Measurements from ENCODE around the gene CHRNA1.

CHRNA1 gene
- total RNA-seq = 0.27 to 0.59 (median 0.46) reads per million in 4 donors

GRCh38 chr2:174764280-174765255, at the start of gene CHRNA1:
Gene CHRNA1, minus strand, starts transcription at chr2:174764472. Its CDS starts 78 bp downstream, at chr2:174764394.
- no peak for DNase-seq

DNA sequence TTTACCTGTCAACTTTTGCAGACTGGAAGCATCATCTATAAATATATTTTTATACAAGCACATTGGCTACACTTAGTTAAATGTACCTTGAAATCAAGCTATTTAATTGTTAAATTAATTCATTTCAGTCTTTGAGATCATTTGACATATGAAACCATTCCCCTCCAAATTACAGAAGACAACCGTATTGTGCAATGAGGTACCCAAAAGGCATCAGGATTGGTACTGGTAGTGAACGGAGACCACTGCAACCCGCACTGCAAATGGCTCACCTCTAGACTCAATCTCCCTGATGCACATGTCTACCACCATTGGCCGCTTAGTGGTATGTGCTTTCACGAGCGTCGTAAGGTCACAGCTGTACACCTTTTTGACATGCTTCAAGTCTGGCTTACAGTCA, 47.8 kb upstream of the CHRNA1 start:
- DNase-seq = no peak

- DNase-seq = no peak
These were observed 43.7 kb upstream of the CHRNA1 start for GRCh38 chr2:174807931-174808330.

DNA sequence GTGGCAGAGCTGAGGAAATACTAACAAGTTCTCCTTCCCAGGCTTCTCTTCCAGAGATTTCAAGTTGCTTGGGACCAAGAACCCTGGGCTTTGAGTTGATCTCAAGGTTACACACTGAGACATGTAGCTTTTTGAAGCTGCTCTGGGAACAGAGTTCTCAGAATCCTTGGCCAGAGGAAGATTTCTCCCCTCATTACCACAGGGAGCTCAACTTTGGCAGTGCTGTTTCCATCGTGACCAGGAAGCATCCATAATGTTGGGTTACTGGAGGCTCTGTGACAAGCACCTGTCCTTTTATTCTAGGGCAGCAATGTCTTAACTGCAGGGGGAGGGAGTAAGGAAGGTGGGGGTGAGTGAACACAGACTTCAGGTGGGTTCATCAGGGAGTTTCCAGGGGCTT, 41.5 kb upstream of the CHRNA1 start:
- no peak for DNase-seq

- no peak for DNase-seq
These were observed 38.2 kb upstream of the CHRNA1 start for GRCh38 chr2:174802459-174802858.

DNA sequence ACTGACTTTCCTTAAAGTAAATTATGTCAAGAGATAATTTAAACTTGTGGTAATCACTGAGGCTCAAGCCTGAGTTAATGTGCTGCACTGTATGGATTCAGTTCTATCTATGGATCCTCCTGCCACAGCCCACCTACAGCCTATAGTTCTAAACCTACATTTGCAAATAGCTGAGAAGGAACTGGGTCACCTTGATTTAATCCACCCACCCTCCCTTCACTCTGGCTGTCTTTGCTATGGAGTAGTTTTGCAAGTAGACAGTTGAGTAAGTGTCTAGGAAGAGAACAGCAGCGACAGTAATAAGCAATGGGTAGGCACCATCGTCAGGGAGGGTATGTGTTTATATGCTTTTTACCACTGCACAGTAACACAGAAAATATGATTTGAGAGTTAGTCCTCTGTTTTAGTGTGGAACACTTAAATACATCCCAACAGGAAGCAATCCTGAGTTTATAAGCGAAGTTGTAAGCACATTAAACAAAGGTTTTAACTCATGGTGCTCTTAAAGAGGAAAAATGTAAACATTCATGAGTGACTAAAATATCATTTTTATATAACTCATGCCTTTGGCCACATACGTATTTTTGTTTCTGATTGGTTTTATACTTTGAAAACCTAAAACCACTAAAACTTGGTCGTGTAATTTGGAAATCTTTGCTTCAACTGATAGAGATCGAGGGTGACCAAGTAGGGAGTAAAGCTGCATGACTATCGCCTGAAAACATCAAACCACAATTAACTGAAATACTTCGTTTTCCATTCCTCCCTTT, 36.3 kb upstream of the CHRNA1 start:
- no peak for DNase-seq

DNA sequence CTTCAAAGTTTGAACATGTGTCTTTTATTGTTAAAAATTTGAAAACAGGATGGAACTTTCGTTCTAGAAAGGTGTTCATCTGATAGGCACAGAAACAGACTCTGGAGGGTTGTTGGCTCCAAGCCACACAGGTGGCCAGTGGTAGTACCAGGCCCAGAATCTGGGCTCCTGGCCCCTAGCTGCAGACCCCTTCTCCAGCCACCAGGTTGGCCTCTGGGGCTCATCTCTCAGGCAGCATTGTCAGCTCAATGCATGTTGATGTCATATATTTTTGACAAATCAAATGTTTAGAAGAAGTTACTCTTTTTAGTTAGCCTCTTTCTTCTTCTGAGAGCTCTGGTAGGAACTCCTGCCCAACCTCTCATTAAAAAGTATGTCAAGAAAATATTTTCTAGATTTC, 34.5 kb upstream of the CHRNA1 start:
- no peak for DNase-seq

DNA sequence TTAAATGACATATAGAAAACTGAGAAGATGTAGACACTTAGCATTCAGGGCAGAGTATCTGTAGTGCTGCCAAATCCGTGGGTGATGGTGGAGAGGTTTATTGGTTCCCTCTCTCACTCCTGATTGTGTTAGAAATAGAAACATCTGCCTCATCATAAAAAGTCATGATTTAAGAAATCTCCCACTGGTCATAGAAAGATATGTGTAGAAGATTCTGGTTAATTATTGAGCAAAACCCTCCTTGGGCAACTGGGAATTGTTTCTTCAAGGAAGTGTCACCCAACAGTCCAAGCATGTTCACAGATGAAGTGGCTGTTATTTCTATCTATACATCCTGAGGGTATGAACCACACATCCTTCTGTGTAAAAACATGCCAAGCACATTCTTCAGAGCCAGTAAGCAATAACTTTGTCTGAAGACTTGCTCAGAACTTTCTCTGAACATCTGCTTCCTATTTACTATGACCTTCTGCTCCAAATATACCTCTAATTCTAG, 33.6 kb upstream of the CHRNA1 start:
- no peak for DNase-seq

- DNase-seq = no peak
These were observed 32.1 kb upstream of the CHRNA1 start for GRCh38 chr2:174796319-174796771.

GRCh38 chr2:174794851-174795374, 30.6 kb upstream of the CHRNA1 start:
- DNase-seq = peak in 1 of 5 donors; percentile 13

DNA sequence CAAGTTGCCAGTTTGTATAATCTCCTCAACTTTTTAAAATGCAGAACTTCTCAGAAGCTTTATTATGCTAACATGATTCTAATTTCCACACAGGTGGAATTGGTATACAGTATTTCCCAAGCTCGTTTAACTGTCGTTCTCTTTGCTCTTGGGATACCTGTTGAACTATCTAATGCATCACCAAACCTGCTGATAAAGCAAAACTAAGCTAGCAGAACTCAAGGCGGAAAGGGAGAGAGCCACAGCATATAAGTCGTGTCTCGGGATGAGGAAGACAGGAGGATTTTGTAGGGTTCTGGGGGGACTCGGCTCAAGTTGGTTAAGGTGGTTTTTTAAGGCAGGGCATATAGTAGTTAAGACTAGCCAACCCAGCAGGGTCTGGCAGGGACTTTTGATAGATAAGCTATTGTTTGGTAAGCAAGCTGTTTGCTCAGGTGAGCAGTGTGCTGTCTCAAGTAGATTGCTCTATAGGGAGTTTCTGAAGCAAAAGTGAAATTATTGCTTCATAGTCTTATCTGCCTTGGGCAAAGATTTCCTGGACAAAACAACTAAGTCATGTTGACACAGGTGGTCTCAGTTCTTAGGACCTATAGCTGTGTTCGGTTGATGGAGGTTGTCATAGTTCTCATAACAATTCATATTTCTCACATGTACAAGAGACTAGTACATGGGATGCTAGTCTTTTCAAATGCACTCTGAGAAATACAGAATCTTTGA, 28.2 kb upstream of the CHRNA1 start:
- DNase-seq = no peak

DNA sequence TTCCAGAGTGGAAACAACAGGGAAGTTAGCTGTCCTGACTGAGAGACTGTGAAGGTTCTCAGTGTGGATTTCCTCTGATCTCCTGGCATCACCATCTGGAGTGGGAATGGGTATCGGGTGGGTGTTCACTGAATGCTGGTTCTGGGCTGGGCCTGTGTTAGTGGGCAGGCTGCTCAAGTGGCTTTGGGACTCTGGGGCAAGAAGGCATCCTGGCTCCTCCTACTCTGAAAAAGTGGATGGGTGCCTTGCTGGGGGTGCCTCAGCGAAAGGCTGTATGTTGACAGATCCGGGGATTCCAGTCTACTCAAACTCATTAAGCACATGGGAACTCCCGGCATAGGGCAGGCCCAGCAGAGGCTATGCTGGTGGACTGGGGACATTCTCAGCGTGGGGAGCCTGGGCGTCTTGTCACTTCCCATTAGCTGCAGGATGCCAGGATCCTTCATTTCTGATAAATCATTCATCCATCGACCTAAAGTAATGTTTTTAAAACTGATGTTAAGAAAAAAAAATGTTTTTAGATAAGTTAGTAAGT, 27.5 kb upstream of the CHRNA1 start:
- no peak for DNase-seq

DNA sequence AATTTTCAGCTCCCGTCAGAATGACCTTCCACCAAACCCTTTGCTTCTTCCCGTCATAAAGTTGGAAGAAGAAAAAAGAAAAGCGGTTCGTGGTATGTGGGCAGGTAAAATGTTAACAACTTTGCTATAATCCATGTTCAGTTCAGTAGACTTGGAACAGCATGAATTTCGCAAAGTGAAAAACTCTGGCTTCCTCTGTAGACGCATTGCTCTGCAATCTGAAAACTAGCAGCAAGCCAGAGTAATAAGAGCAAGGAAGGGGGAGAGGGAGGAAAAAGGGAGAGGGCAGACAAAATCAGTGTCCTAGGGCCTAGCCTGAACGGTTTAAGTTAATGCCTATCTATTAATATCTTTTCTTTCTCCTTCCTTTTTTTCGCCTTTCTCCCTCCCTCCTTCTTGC, 26.7 kb upstream of the CHRNA1 start:
- no peak for DNase-seq

DNA sequence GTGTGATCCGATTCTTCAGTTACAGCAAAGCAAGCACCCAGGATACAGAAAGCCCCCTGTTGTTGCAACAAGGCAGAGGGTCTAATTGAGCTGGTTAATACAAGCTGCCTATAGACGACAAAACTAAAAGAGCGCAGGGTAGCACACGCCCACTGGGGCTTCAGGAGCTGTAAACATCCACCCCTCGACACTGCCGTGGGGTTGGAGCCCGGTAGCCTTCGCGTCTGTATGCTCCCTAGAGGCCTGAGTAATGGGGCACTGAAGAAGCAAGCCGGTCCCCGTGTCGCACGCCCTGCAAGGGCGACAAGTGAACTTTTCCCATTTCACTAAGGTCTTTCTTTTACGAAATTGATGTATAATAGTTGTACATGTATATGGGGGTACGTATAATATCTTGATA, 24.7 kb upstream of the CHRNA1 start:
- no peak for DNase-seq

DNA sequence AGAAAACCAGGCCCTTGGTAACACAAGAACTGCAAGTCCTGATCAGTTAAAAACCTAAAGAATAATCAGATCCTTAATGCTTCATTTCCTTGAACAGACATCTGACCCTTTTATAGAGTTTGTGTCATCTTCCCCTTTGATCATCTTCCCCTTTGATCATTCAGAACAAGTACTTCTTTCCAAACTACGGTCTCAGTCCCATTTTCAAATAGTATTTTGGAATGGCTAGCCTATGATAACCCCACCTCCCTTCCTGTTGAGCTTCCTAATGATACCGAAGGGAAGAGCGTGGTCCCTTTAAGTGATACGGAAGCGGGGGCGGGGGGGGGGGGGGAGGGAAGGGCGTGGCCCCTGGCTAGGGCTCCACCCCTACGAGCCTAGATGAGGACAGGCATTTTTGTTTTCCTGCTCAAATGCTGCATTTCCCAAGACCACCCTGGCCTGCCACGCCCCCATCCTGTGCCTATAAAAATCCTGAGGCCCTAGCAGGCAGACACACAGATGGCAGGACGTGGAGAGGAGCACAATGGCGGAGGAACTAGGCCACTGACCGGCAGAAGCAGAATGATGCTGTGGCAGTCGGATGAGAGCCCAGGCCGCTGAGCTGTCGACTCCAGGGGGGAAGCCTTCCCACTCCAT, 24.1 kb upstream of the CHRNA1 start:
- peak in 1 of 5 donors; percentile 32 for DNase-seq

GRCh38 chr2:174787487-174788205, 23.4 kb upstream of the CHRNA1 start:
- no peak for DNase-seq

- no peak for DNase-seq
These were observed 21.9 kb upstream of the CHRNA1 start for GRCh38 chr2:174786066-174786725.

GRCh38 chr2:174785481-174785880, 21.2 kb upstream of the CHRNA1 start:
- no peak for DNase-seq

DNA sequence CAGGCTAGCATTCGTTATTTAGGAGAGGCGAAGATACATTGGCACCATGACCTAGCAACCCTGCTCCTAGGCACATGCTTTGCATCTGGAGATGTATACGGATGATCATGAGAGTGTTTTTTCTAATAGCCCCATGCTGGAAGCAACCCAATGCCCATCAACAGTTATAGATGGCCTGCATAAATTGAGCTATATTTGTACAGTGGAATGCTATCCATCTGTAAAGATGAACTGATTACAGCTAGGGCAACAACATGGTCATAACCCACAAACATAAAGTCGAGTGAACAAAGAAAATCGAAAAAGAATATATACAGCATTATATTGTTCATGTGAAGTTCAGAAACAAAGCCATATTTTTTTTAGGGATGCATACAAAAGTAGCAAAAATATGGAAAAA, 20.6 kb upstream of the CHRNA1 start:
- DNase-seq = no peak

GRCh38 chr2:174784316-174784715, 20.0 kb upstream of the CHRNA1 start:
- DNase-seq = no peak
